WTC11 (cell line): ENCODE data around the gene JOSD1. TPM values are rescaled to one million over a fixed set of nuclear protein-coding genes. Genes with fewer than 3 reads are reported as not detected.

ENCODE experiments used
- ATAC-seq: fragments of 200-7000 bp; cut with Tn5 transposase; 2 replicates; pipeline ENCODE4 v1.10.0; 2021; ENCODE audit warnings: mild to moderate bottlenecking, moderate library complexity
- CTCF ChIA-PET: fragments of 300-600 bp; sonication (Branson Sonifier 250); formaldehyde crosslinking; loops from one replicate; lab custom pipeline; 2021; ENCODE audit warnings: antibody characterized with exemption; lab: Charles Lee
- POLR2A ChIA-PET: fragments of 350-600 bp; sonication (Branson Sonifier 250); formaldehyde crosslinking; loops from one replicate; lab custom pipeline; 2021; ENCODE audit warnings: antibody characterized with exemption; lab: Charles Lee
- DNase-seq: peaks from one replicate; pipeline ENCODE4 v3.0.0; 2021; ENCODE audit warnings: low spot score
- H3K27ac Mint-ChIP-seq: 2 replicates; pipeline ENCODE4 v1.8.0; 2021; ENCODE audit warnings: mixed read lengths
- H3K27me3 Mint-ChIP-seq: 2 replicates; pipeline ENCODE4 v1.8.0; 2021; ENCODE audit warnings: low read depth, mild to moderate bottlenecking, moderate library complexity, mixed read lengths
- H3K36me3 Mint-ChIP-seq: 2 replicates; pipeline ENCODE4 v1.8.0; 2021; ENCODE audit warnings: mixed read lengths
- H3K4me1 Mint-ChIP-seq: 2 replicates; pipeline ENCODE4 v1.8.0; 2022; ENCODE audit warnings: mixed read lengths
- H3K4me3 Mint-ChIP-seq: 2 replicates; pipeline ENCODE4 v1.8.0; 2021; ENCODE audit warnings: mild to moderate bottlenecking, moderate library complexity, mixed read lengths
- H3K9me3 Mint-ChIP-seq: 2 replicates; pipeline ENCODE4 v1.8.0; 2021; ENCODE audit warnings: mixed read lengths
- ETV6 ChIP-seq: sonication (generic); formaldehyde crosslinking; IDR thresholded peaks from 2 replicates; pipeline ENCODE4 v1.8.1; 2022; ENCODE audit warnings: mild to moderate bottlenecking, missing genetic modification reagents
- KAT7 ChIP-seq: sonication (generic); formaldehyde crosslinking; IDR thresholded peaks from 2 replicates; pipeline ENCODE4 v1.8.1; 2023; ENCODE audit warnings: missing genetic modification reagents, mild to moderate bottlenecking, borderline replicate concordance
- MXD4 ChIP-seq: fragments of 250-450 bp; sonication (Bioruptor Pico); IDR thresholded peaks from 2 replicates; pipeline ENCODE4 v1.8.0; 2021; ENCODE audit warnings: mild to moderate bottlenecking, moderate library complexity, borderline replicate concordance
- NFATC4 ChIP-seq: fragments of 250-450 bp; sonication (Bioruptor Pico); IDR thresholded peaks from 2 replicates; pipeline ENCODE4 v1.9.0; 2021; ENCODE audit warnings: mild to moderate bottlenecking
- NFYB ChIP-seq: sonication (generic); formaldehyde crosslinking; conservative IDR thresholded peaks from 2 replicates; pipeline ENCODE4 v1.8.0; 2022; ENCODE audit warnings: low read depth, missing genetic modification reagents
- SMAD3 ChIP-seq: sonication (generic); formaldehyde crosslinking; IDR thresholded peaks from 2 replicates; pipeline ENCODE4 v1.8.0; 2022; ENCODE audit warnings: missing genetic modification reagents, mild to moderate bottlenecking, borderline replicate concordance
- SOX15 ChIP-seq: fragments of 250-450 bp; sonication (Bioruptor Pico); IDR thresholded peaks from 2 replicates; pipeline ENCODE4 v1.9.0; 2021; ENCODE audit warnings: mild to moderate bottlenecking
- ZNF138 ChIP-seq: sonication (generic); formaldehyde crosslinking; conservative IDR thresholded peaks from 2 replicates; pipeline ENCODE4 v1.8.1; 2022; ENCODE audit warnings: mild to moderate bottlenecking, moderate library complexity, missing genetic modification reagents
- ZNF232 ChIP-seq: sonication (generic); formaldehyde crosslinking; IDR thresholded peaks from 2 replicates; pipeline ENCODE4 v1.8.0; 2022; ENCODE audit warnings: mild to moderate bottlenecking, missing genetic modification reagents
- ZNF416 ChIP-seq: fragments of 250-450 bp; sonication (Bioruptor Pico); IDR thresholded peaks from 2 replicates; pipeline ENCODE4 v1.9.0; 2021; ENCODE audit warnings: mild to moderate bottlenecking, inconsistent platforms
- total RNA-seq: library from RNA; stranded (reverse); gene quantifications from 3 replicates; pipeline ENCODE4 v1.2.3, GENCODE V29; 2021
- TF ChIP-seq, protein P1 (sequence below): sonication (generic); formaldehyde crosslinking; IDR thresholded peaks from 2 replicates; pipeline ENCODE4 v1.8.0; 2022; ENCODE audit warnings: mild to moderate bottlenecking, missing genetic modification reagents
- TF ChIP-seq, protein P2 (sequence below): sonication (generic); formaldehyde crosslinking; IDR thresholded peaks from 2 replicates; pipeline ENCODE4 v1.8.1; 2023; ENCODE audit warnings: mild to moderate bottlenecking, missing genetic modification reagents, moderate library complexity
- TF ChIP-seq, protein P3 (sequence below): sonication (generic); formaldehyde crosslinking; IDR thresholded peaks from 2 replicates; pipeline ENCODE4 v1.8.0; 2023; ENCODE audit warnings: mild to moderate bottlenecking, missing genetic modification reagents
- TF ChIP-seq, protein P4 (sequence below): sonication (generic); formaldehyde crosslinking; IDR thresholded peaks from 2 replicates; pipeline ENCODE4 v1.8.0; 2022; ENCODE audit warnings: missing genetic modification reagents
- TF ChIP-seq, protein P5 (sequence below): fragments of 250-450 bp; sonication (Bioruptor Pico); IDR thresholded peaks from 2 replicates; pipeline ENCODE4 v2.1.2; 2022; ENCODE audit warnings: mild to moderate bottlenecking, moderate library complexity
- TF ChIP-seq, protein P6 (sequence below): sonication (generic); formaldehyde crosslinking; IDR thresholded peaks from 2 replicates; pipeline ENCODE4 v1.8.1; 2023; ENCODE audit warnings: mild to moderate bottlenecking, missing genetic modification reagents
- TF ChIP-seq, protein P7 (sequence below): sonication (generic); formaldehyde crosslinking; IDR thresholded peaks from 2 replicates; pipeline ENCODE4 v1.8.0; 2022; ENCODE audit warnings: mild to moderate bottlenecking, missing genetic modification reagents

The JOSD1 gene
- total RNA-seq, 1 experiment from 2014 or later: 24.5 TPM

DNA sequence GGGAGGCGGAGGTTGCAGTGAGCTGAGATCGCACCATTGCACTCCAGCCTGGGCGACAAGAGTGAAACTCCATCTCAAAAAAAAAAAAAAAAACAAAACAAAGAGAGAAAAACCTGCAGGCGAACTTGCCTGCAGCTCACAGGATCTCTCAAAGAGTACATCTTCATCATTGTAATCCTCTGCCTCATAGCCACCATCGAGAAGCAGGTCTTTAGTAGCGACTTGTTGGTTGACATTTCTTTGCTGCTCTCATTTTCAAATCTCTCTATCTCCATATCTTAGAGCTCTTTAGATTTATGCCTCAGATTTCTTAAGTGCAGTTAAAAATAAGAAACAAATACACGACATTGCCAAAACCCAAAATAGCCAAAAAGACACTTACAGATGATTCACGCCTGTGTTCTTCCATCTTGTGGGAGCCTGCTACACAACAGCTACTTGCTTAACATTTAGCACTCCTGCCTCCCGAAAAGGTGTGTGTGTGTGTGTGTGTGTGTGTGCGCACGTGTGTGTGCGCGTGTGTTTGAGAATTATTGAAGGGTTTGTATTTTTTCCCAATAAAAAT lies 59.2 kb downstream of the JOSD1 start:
- ChIA-PET POLR2A (interaction anchor here (0.6 kb wide), 1 partner anchor 440 kb away, joined by 4 read pairs; the partner anchor contains the start of gene MAFF), CTCF (no interaction called here)
- no peaks in the 10 kb centered on the region for H3K9me3 Mint-ChIP-seq
- H3K27me3 Mint-ChIP-seq: no peaks in the 10 kb centered on the region
- no peak overlapping the region for H3K4me3 Mint-ChIP-seq
- DNase-seq: no peak
- peak overlapping the region; percentile 16; the same call in 1 of the 2 replicates for H3K27ac Mint-ChIP-seq
- peaks cover 18% of the 10 kb centered on the region for H3K36me3 Mint-ChIP-seq
- H3K4me1 Mint-ChIP-seq: no peaks in the 10 kb centered on the region
- TF ChIP-seq, protein P1, sequence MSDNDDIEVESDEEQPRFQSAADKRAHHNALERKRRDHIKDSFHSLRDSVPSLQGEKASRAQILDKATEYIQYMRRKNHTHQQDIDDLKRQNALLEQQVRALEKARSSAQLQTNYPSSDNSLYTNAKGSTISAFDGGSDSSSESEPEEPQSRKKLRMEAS (CRISPR knock-in tag): no peak
- TF ChIP-seq, protein P2, sequence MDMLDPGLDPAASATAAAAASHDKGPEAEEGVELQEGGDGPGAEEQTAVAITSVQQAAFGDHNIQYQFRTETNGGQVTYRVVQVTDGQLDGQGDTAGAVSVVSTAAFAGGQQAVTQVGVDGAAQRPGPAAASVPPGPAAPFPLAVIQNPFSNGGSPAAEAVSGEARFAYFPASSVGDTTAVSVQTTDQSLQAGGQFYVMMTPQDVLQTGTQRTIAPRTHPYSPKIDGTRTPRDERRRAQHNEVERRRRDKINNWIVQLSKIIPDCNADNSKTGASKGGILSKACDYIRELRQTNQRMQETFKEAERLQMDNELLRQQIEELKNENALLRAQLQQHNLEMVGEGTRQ: no peak
- TF ChIP-seq NFYB (CRISPR knock-in tag) (no peak), MXD4 (no peak), KAT7 (CRISPR knock-in tag) (no peak), ETV6 (CRISPR knock-in tag) (no peak), SOX15 (CRISPR knock-in tag) (no peak), ZNF138 (CRISPR knock-in tag) (no peak), NFATC4 (no peak), SMAD3 (CRISPR knock-in tag) (no peak), ZNF232 (CRISPR knock-in tag) (no peak), ZNF416 (CRISPR knock-in tag) (no peak)
- TF ChIP-seq, protein P3, sequence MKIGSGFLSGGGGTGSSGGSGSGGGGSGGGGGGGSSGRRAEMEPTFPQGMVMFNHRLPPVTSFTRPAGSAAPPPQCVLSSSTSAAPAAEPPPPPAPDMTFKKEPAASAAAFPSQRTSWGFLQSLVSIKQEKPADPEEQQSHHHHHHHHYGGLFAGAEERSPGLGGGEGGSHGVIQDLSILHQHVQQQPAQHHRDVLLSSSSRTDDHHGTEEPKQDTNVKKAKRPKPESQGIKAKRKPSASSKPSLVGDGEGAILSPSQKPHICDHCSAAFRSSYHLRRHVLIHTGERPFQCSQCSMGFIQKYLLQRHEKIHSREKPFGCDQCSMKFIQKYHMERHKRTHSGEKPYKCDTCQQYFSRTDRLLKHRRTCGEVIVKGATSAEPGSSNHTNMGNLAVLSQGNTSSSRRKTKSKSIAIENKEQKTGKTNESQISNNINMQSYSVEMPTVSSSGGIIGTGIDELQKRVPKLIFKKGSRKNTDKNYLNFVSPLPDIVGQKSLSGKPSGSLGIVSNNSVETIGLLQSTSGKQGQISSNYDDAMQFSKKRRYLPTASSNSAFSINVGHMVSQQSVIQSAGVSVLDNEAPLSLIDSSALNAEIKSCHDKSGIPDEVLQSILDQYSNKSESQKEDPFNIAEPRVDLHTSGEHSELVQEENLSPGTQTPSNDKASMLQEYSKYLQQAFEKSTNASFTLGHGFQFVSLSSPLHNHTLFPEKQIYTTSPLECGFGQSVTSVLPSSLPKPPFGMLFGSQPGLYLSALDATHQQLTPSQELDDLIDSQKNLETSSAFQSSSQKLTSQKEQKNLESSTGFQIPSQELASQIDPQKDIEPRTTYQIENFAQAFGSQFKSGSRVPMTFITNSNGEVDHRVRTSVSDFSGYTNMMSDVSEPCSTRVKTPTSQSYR: no peak
- TF ChIP-seq, protein P4, sequence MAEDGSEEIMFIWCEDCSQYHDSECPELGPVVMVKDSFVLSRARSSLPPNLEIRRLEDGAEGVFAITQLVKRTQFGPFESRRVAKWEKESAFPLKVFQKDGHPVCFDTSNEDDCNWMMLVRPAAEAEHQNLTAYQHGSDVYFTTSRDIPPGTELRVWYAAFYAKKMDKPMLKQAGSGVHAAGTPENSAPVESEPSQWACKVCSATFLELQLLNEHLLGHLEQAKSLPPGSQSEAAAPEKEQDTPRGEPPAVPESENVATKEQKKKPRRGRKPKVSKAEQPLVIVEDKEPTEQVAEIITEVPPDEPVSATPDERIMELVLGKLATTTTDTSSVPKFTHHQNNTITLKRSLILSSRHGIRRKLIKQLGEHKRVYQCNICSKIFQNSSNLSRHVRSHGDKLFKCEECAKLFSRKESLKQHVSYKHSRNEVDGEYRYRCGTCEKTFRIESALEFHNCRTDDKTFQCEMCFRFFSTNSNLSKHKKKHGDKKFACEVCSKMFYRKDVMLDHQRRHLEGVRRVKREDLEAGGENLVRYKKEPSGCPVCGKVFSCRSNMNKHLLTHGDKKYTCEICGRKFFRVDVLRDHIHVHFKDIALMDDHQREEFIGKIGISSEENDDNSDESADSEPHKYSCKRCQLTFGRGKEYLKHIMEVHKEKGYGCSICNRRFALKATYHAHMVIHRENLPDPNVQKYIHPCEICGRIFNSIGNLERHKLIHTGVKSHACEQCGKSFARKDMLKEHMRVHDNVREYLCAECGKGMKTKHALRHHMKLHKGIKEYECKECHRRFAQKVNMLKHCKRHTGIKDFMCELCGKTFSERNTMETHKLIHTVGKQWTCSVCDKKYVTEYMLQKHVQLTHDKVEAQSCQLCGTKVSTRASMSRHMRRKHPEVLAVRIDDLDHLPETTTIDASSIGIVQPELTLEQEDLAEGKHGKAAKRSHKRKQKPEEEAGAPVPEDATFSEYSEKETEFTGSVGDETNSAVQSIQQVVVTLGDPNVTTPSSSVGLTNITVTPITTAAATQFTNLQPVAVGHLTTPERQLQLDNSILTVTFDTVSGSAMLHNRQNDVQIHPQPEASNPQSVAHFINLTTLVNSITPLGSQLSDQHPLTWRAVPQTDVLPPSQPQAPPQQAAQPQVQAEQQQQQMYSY (CRISPR knock-in tag): no peak
- TF ChIP-seq, protein P5, sequence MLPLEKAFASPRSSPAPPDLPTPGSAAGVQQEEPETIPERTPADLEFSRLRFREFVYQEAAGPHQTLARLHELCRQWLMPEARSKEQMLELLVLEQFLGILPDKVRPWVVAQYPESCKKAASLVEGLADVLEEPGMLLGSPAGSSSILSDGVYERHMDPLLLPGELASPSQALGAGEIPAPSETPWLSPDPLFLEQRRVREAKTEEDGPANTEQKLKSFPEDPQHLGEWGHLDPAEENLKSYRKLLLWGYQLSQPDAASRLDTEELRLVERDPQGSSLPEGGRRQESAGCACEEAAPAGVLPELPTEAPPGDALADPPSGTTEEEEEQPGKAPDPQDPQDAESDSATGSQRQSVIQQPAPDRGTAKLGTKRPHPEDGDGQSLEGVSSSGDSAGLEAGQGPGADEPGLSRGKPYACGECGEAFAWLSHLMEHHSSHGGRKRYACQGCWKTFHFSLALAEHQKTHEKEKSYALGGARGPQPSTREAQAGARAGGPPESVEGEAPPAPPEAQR (CRISPR knock-in tag): no peak
- TF ChIP-seq, protein P6, sequence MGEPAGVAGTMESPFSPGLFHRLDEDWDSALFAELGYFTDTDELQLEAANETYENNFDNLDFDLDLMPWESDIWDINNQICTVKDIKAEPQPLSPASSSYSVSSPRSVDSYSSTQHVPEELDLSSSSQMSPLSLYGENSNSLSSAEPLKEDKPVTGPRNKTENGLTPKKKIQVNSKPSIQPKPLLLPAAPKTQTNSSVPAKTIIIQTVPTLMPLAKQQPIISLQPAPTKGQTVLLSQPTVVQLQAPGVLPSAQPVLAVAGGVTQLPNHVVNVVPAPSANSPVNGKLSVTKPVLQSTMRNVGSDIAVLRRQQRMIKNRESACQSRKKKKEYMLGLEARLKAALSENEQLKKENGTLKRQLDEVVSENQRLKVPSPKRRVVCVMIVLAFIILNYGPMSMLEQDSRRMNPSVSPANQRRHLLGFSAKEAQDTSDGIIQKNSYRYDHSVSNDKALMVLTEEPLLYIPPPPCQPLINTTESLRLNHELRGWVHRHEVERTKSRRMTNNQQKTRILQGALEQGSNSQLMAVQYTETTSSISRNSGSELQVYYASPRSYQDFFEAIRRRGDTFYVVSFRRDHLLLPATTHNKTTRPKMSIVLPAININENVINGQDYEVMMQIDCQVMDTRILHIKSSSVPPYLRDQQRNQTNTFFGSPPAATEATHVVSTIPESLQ (CRISPR knock-in tag): no peak
- TF ChIP-seq, protein P7, sequence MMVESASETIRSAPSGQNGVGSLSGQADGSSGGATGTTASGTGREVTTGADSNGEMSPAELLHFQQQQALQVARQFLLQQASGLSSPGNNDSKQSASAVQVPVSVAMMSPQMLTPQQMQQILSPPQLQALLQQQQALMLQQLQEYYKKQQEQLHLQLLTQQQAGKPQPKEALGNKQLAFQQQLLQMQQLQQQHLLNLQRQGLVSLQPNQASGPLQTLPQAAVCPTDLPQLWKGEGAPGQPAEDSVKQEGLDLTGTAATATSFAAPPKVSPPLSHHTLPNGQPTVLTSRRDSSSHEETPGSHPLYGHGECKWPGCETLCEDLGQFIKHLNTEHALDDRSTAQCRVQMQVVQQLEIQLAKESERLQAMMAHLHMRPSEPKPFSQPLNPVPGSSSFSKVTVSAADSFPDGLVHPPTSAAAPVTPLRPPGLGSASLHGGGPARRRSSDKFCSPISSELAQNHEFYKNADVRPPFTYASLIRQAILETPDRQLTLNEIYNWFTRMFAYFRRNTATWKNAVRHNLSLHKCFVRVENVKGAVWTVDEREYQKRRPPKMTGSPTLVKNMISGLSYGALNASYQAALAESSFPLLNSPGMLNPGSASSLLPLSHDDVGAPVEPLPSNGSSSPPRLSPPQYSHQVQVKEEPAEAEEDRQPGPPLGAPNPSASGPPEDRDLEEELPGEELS: no peak
- no peak for ATAC-seq
